SHP77 treated with DMSO at 0.1 percent for 48 hours (cell line): ENCODE results near the gene C2orf92.
"Not testable (repeated sequence)": the region's sequence is repeated elsewhere in the genome, so short reads cannot be mapped to it uniquely, and the experiment has no call there.

Experiments used
- DNase-seq: peaks from one replicate; lab custom pipeline; 2025; lab: John Stamatoyannopoulos, UW

C2orf92 gene

DNA sequence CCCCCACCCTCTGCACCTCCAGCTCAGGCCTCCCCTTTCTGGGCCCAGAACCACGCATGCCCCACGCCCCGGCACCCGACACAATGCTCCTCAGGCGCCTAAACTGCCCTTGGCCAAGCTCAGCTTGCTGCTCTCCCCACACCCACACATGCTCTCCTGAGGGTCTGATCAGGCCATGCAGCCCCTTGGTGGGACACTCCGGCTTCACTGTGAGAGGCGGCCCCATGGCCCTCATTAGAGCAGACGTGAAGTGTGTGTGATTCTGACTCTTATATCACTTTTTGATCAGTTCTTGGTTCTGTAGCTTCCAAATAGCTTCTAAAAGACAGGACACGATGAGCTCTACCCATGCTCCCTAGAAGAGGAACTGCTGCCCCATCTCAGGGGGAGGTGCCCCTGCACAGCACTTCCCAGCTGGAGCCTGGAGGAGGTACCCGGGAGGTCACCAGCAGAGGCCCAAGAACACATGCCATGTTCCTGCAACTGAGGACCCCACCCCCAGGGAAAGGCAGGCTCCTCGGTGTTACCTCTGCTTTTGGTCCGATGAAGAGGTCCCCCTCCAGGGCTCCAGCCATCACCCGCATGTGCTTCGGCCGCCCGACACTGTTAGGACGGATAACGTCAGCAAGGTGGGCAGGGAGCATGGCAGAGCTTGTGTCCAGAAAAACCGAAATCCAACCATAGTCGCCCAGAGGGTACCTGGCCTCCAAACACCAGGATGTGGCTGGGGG is 9.3 kb upstream of the C2orf92 start:
- no peak for DNase-seq

DNA sequence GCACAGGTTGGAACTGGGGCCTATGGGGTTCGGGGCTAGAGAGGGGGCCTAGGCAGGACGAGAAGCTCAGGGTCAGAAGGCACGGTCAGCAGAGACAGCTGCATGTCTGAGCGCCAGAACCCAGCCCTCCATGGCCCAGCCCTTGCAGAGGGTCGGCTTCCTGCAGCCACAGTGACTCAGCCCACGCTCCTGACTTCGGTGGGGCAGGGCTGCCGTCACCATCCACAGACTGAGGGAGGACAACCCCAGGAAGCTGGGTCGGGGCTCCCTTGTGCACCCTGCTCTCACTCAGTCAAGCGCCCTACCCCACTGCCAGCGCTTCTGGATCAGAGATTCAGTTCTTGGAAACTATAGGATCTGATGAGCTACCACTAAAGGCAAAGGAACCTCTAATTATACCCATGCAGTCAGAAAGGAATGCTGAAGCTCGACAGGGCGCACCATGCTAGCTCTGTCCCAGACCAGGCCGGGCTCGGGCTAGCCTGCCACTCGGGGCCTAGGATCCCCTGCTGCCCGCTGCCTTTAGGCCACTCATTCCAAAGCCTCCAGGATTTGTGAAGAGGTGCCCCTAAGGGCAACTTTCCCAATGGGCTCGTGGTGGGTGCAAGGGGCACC is 8.6 kb upstream of the C2orf92 start:
- no peak for DNase-seq

DNA sequence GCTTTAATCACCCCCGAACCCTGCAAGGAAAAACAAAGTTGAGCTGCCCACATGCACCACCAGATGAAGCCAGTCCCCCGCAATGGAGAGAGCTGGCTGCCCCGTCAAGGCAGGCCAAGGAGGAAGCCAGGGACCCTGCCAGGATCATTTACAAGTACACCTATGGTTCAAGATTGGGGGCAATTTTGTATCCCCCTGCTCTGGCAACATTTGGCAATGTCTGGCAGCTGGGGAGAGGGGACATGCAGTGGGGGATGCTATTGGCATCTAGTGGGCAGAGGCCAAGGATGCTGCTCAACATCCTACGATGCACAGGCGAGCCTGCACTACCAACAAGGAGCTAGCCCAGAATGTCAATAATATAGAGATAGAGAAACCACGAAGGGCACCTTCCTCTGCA is 7.6 kb upstream of the C2orf92 start:
- no peak for DNase-seq

DNA sequence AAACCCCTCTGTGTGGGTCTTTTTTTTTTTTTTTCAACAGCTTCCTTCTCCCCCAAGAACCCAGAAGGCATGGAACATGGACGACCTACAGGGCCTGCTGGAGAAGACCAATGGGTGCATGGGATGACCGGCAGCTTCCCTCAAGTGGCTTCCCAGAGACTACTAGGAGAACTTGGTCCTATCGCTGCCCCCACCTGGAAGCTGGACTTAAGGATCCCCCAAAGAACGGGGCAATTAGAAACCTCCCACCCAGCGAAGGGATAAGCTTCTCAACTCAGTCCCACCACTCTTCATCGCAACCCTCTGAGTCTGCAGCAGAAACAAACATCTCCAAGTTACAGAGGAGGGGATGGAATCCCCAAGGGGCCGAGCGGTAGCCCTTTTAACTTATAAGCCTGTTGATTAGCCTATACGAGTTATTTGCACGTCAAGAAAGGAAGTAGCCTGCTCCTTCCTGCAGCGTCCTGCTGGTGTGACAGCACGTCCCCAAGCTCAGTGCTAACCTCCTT is 7.1 kb upstream of the C2orf92 start:
- no peak for DNase-seq

DNA sequence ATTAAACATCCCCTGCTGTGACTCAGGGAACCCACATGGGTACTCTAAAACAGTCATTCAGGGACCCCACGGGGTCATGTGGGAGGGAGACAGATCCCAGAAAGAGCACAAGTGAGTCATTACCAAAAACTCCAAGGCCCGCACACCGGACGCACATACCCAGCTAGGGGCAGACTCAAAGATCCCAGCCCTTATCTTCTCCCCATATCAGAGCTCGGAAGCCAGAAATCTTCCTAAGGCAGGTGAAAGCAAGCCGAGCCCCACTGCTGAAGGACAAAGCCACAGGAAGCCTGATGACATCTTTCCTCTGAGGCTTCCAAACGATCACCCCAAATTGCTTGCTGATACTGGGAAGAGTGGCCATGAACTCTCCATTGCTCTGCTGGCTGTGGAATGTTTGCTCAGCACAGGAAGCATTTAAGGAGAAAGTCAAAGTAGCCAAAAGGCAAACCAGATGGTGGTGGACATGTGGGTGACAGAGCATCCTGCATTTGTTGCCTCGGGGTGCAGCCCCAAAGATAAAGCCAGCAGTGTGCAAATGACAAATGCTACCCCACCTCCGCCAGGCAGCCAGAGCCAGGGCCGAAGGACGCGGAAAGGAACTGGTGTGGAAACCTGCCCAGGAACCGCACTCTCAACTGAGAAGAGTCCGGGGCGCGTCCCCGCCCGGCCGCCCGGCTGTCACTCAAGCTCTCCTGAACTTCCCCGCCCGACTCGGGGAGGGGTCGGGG is 6.5 kb upstream of the C2orf92 start:
- no peak for DNase-seq

DNA sequence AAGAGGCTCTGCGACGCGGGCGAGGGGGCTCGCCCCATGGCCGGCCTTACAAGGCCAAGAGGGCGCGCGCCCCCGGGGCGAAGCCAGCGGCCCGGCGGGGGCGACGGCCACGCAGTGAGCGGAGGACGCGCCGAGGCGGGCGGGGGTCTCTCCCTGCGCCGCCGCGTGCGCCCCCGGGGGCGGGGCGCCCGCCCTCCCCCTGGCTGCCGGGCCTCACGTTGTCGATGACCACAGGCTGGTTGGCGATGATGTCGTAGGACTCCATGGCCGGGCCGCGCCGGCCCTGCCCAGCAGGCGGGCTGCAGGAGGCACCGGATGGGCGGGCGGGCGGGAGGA is 5.9 kb upstream of the C2orf92 start:
- no peak for DNase-seq

DNA sequence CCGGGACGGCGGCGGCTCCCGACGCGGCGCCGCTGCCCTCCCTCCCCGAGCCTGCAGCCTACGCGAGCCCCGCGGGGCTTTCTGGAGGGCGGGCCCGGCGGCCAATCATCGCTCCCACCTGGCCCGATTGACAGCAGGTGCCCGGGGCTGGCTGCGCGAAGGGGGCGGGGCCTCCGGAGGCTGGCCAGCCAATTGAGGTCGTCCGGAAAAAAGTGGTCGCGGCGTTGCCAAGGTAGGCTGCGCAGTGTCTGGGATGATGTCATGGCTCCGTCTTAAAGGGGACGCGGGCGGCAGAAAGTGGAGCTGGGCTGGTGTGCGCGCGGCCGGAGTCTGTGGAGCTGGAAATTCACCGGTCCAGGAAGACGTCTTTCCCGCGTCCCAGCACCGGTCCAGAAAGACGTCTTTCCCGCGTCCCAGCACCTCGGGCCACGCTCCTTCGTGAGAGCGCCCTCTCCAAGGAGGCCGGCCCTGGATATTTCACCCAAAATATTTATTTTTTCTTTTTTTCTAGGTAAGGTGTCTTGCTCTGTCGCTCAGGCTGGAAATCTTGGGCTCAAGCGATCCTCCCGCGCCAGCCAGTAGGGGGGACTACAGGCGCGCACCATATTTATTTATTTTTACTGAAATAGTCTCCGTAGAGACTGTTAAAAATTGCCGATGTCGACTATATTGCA is 5.4 kb upstream of the C2orf92 start, which contains the start of gene ACTR1B:
TSS of gene ACTR1B (minus strand) at position 83 of the 674 bp plus-strand sequence. CDS start 154 bp downstream, outside the sequence.
- peak; percentile 90 for DNase-seq

DNA sequence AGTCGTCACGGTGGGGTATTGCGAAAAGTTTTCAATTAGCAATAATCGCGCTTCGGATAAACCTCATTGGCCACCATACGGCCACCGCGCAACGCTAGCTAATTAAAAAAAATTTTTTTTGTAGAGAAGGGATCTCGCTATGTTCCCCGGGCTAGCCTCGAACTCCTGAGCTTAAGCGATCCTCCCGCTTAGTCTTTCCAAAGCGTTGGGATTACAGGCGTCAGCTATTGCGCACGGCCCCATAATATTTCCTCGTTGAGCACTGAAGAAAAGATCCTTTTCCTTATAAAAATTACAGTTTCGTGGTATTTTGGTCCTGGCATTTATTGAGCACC is 4.9 kb upstream of the C2orf92 start:
- DNase-seq, result peak; percentile 42

DNA sequence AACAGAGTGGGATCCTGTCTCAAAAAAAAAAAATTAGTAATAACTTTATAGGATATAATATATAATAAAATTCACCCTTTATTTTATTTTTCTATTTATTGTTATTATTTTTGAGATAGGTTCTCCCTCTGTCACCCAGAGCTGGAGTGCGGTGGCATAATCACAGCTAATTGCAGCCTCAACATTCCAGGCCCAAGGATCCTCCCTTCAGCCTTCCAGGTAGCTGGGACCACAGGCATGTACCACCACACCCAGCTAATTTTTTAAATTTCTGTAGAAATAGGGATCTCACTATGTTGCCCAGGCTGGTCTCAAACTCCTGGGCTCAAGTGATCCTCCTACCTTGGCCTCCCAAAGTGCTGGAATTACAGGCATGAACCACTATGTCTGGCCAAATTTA is 958 bp downstream of the C2orf92 start:
- DNase-seq, result no peak

DNA sequence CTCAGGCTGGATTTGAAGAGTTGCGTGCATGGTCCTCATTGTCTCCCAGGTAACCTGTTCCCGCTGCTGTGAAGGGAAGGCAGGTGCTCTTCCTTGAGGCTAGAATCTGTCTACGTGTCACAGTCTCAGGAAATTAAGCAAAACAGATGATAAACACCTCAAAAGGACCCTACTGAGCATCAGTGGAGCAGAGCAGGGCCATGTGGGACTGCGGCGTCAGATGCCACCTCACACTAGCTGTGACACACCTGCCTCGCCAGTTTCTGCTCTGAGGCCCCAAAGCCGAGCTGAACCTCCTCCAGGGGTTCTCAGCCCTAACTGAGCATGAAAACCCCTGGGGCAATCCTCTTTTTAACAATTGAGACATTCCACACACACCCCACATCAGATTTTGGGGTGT is 2.0 kb downstream of the C2orf92 start:
- no peak for DNase-seq

DNA sequence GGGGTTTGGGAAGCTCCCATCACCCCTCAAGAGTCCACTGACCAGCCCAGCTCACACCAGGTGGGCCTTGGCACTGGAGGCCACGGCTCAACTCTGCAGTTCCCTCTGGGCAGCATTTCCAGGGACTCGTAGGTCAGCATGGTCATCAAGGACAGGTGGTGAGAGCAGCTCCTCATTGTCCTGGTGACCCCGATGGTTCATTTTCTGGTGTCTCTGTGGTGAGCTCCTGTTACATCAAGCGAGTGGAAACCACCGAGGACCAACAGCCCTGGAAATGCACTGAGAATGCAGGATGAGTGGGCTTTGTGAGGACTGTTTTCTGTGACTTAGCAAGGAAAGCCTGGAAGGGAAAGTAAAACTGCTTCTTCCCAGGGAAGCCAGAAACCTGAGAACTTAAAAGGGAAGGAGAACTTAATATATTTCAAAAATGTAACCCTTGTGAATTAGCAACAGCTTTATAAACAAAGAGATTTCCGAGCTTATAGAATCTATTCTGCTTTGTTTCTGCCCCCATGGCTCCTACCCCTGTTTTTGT is 3.2 kb downstream of the C2orf92 start:
- not testable (repeated sequence) for DNase-seq

DNA sequence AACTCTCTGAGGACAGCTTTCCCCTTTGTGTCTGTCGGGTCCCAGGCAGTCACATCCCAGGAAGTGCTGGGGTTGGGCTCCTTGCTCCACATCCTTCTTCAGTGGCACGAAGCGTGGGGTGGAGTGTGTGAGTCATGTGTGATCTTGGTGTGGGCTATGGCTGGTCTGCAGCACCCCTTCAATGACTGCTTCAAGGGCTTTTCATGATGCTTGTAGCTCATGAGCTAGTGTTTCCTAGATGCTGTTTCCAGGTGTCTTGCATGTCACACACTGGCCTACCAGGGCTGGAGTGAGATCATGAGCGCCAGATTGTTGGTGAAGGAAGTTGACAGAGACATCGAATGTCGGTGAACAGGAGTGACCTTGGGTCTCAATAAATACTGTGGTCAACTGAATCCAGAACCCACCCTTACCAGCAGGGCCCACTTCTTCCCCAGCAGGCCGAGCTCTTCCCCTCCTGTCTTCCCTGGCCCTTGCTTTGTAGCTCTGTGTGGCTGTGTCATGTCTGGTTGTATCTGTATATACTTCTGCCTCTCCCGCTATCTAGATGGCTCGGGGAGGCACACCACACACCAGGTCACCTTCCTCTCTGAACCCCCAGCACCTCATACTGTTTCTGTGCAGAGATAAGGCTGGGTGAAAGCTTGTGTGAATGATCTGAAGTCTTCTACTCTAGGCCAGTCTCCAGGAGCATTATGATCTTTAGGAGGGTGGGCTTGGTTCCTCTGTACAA is 3.8 kb downstream of the C2orf92 start:
- DNase-seq, result no peak

DNA sequence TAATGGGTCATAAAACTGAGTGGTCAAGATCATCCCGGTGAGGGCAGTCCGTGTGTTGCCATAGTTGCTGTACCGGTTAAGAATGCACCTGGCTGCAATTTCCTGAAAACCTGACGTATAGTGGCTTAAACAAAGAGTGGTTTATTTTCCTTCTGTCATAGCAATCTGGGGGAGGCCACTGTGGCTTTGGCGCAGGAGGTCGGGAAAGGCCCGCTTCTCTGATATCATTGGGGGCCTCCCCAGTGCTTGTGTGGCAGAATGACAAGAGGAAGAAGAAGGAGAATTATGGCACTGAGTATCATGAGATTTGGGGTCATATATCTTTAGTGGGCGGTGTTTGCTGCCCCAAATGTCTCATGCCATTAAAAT is 4.4 kb downstream of the C2orf92 start:
- no peak for DNase-seq

DNA sequence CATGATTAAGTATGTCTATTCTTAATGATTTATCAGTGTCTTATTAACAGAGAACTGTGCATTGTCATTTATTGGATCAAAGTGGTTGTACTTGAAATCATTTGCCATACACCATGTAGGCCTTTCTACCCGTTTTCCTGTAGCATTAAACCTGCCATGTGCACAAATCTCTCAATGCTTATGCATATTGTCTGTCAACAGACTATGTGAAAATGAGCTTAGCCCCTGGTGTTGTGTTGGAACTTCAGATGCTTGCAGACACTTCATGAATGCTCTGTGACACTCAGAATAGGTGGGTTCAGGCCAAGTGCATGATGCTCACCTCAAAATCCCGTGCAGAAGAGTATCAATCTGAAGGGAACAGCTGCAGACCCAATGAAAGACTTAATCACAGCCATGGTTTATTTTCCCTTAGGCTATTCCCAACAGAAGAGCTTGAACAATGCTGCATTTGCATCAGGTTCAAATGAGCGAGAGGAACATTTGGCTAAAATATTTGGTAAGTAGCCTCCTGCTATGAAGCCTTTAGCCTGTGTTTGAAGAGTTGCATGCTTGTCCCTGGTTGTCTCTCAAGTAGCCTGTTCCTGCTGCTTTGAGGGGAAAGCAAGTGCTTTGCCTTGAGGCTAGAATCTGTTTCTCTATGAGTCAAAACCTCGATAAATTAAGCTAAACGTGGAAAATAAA is 6.1 kb downstream of the C2orf92 start:
- no peak for DNase-seq

DNA sequence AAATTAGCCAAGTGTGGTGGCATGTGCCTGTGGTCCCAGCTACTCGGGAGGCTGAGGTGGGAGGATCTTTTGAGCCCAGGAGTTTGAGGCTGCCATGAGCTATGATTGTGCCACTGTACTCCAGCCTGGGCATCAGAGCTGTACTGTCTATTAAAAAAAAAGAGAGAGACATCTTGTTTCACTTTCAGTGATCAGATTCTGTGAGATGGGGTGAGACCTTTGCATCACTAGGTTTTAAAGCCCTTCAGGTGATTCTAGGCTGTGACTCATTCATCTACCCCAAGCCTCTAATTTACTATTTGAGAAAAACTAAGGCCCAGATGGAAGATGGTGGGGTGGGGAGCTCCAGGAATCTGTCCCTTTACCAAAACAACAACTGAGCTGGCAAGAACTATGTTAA is 7.1 kb downstream of the C2orf92 start:
- no peak for DNase-seq

DNA sequence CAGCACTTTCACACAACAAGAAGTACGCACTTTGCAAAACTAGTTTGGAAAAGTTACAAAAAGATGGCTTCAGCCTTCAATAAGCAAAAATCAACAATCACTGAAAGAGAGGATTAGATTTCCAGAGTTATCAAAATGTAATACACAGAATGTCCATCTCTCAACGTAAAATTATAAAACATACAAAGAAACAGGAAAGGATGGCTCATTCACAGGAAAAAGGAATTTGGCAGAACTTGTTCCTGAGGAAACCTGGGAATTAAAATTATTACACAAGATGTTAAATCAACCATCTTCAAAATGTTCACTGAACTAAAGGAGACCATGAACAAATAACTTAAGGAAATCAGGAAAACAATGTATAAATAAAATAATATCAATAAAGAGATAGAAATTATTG is 8.0 kb downstream of the C2orf92 start:
- no peak for DNase-seq

DNA sequence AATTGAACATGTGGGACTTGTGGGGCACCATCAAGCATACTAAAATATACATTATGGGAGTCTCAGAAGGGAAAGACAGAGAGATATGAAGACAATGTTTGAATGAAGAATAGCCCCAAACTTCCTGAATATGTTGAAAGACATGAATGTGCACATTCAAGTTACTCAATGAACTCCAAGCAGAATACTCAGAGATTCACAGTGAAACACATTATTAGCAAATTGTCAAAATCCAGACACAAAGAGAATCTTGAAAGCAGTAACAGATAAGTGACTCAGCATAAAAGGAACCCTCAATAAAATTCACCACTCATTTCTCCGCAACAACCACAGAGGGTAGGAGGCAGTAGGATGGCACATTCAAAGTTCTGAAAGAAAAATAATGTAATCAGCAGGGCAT is 8.8 kb downstream of the C2orf92 start:
- DNase-seq, result no peak

DNA sequence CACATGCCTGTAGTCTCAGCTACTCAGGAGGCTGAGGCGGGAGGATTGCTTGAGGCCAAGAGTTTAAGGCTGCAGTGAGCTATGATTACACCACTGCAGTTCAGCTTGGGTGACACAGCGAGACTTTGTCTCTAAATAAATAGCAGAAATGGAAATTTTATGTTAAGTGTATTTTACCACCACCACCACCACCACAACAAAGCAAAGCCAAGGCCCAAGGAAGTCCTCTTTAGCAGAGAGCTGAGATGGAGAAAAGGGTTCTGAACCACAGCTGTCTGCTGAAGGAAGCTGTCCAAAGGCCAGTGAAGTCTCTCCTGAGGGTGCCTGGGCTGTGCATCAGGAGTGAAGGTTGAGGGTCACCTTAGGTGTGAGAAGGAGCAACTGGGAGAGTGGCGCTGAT is 17.7 kb downstream of the C2orf92 start:
- not testable (repeated sequence) for DNase-seq

DNA sequence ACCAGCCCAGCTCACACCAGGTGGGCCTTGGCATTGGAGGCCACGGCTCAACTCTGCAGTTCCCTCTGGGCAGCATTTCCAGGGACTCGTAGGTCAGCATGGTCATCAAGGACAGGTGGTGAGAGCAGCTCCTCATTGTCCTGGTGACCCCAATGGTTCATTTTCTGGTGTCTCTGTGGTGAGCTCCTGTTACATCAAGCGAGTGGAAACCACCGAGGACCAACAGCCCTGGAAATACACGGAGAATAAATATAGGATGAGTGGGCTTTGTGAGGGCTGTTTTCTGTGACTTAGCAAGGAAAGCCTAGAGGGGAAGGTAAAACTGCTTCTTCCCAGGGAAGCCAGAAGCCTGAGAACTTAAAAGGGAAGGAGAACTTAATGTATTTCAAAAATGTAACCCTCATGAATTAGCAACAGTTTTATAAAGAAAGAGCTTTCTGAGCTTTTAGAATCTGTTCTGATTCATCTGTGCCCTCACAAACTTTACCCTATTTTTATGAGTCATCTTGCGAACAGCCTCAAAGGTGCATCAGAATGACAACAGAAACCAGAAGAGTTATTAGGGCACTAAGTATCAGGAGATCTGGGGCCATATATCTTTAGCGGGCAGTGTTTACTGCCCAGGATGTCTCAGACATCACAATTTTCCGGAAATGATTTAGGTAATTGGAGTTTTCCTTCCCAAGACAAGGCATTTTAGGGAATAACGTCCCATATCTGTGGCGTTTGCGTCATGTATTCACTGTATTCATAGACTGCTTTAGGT is 18.7 kb downstream of the C2orf92 start:
- DNase-seq, result no peak

DNA sequence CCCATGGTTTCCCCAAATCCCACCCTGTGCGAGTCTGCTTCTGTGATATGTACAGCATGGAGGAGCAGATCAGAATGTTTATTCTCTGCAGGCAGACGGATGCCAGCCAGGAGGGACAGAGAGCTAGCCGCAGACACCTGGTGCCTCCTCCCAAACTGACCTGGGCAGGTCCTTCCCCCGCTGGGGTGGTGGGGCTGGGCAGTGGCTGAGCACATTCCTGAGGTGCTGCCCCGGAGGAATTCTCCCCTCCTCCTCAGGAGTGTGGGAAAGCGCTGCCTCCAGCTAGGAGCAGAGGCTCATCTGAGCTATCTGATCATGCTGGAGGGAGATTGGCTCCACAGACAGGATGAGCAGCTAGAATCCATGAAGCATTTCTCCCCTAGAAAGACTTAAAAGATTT is 21.7 kb downstream of the C2orf92 start:
- no peak for DNase-seq
